ENCODE data around the gene OR4F6.

Gene OR4F6

DNA sequence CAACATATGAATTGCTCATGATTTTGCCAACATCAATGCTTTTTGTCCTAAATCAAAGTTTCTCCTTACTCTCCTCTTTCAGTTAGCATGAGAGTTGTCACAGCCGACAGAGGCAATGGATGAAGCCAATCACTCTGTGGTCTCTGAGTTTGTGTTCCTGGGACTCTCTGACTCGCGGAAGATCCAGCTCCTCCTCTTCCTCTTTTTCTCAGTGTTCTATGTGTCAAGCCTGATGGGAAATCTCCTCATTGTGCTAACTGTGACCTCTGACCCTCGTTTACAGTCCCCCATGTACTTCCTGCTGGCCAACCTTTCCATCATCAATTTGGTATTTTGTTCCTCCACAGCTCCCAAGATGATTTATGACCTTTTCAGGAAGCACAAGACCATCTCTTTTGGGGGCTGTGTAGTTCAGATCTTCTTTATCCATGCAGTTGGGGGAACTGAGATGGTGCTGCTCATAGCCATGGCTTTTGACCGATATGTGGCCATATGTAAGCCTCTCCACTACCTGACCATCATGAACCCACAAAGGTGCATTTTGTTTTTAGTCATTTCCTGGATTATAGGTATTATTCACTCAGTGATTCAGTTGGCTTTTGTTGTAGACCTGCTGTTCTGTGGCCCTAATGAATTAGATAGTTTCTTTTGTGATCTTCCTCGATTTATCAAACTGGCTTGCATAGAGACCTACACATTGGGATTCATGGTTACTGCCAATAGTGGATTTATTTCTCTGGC is 2.5 kb downstream of the OR4F6 start:
- DNase-seq: no peak

DNA sequence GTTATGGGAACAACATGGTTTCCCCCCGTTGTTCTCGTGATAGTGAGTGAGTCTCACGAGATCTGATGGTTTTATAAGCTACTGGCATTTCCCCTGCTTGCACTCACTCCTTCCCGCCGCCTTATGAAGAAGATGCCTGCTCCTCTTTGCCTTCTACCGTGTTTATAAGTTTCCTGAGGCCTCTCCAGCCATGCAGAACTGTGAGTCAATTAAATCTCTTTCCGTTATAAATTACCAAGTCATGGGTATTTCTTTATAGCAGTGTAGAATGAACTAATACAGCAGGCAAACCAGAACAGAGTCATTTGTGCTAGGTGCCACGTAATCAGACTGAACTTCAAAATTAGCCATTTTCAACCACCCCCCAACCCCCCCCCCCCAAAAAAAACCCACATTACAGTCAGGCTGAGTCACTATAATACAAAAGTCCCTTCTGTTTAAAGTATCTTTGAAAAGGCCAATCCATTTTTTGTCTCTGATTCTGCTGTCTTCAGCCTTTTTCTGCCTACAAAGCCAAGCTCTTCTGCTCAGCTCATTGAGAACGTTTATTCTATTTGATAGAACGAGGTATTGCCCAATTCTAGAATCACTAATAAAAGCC is 4.1 kb downstream of the OR4F6 start:
- no peak for DNase-seq

DNA sequence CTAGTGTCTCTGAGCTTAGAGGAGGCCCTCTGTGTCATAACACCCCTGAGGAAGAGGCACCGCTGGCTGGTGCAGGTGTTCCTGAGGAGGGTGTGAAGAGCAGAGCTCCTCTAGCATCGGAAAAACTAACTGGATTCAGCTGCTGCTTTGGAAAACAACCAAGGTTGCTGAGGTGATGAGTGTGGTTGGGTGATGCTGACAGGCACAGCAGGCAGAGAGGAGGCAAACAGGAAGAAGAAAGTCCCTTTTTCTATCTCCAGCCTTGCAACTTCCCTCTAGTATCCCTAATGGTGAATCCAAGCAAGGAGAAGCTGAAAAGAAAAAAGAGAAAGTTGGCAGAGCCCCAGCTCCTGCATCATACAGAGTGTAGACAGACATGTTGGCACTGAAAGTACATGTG is 4.9 kb downstream of the OR4F6 start:
- no peak for DNase-seq

DNA sequence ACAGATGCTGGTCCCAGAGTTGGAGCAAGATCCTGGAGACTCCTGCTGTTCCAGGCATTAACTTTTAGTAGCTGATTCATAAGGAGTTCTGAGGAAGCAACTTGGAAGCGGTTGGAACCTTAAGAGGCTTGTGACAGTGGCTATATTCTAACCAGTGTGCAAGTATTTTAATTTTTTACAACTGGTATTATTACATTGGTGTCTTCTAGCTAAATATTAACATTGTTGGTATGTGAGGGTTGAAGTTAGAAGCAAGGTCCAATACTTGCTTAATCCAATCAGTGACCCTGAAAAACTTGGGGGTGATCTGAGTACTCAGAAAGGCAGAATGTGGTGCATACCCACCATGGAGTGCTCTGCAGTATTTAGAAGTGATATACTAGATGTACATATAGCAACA is 7.1 kb downstream of the OR4F6 start:
- no peak for DNase-seq

DNA sequence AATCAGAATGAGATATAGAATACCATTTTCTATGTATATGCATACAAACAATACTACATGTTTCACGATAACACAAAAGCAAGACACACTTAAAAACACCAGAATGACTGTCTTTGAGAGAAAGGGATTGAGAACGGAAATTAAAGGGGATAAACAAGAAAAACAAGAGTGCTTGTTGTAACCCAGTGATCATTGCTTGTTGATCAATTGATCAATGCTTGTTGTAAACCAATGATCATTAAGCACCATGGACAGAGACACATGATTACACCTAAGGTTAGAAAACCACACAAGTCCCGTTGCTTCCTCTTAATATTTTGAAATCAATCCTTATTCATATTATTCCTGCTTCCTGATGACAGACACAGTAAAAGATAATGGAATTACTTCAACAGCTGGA is 7.6 kb downstream of the OR4F6 start:
- DNase-seq: no peak

DNA sequence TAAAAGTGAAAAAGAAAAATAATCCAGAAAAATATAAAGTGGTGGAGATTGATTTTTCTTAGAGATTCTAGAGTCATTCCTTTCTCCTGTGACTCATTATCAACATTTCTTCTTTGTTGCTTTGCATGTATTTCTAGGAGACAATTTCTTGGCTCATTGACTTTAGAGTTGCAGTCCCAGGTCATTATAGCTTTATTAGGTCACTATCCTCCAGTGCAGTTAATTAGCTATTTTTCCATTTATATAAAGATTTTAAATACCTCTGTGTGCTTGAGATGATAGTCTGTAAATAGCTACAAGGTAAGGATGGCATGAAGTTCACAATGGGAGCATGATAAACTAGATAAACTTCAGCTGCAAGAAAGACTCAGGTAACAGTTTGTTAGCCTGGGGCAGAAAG is 8.6 kb downstream of the OR4F6 start, which contains the start of gene OR4F15:
TSS of gene OR4F15 (plus strand) at position 301 of the 400 bp plus-strand sequence. CDS start 5,985 bp downstream, outside the sequence.
- DNase-seq: no peak

DNA sequence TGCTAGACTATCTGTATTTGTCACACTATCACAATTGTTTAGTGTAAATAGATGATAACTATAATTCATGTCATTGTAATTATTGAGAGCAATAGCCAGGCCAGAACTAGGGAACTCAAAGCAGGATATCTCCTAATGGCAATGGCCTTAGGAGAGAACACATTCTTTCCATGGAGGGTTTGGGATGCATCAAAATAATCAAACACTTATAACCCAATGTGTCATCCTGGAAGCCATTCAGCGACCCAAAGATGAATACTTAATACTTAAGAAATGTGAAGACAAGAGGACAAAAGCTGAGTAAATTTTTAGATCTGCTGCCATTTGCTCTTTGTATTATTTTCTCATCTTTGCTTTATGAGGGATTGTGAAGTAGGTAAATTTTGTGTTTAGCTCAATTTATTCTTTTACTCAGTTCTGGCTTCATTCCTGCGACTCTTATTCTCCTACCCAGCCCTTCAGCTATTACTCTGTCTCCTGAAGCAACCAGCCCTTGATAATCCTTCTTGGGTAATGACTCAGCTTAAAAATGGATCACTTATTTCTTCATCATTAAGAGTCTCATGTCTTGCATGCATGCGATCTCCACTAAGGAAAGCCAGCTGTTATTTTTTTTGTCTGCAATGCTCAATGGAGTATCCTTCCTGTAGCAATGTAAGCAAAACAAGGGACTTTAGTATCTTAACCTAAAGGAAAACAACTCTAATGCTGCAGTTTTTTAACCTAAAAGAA is 10.7 kb downstream of the OR4F6 start:
- no peak for DNase-seq

DNA sequence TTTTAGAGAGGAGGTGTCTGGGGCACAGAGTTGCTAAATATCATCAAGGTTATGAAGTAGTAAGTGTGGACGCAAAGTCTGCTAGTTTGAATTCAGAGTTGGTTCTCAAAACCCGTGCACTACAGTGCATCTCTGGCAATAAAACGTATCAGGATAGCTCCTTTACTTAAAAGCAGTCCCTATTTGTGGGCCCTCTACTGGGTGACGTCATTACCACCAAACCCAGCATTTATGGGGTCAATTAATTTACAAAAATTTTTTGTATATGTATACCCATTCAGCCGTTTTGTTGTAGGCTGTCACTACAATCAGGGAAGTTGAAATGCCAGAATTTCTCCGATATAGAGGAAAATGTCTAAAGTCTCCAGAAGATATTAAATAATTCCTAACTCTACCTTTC is 17.5 kb downstream of the OR4F6 start:
- no peak for DNase-seq

DNA sequence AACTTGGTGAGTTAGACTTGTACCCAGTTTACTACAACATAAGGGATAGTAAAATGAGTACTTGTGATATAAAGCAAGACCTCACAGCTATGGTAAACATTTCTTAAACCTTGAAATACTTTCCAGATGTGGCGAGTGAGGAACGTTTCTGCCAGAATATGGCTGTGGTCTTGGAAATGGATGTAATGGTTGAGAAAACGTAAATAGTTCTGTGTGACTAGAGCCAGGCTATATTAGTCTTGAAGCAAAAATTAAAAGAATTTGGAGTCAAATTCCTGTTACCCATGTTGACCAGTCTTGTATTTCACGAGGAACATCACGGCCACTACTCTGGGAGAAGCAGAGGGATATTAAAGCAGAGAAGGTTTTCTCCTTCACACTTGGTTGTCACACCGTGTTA is 23.9 kb downstream of the OR4F6 start:
- no peak for DNase-seq

DNA sequence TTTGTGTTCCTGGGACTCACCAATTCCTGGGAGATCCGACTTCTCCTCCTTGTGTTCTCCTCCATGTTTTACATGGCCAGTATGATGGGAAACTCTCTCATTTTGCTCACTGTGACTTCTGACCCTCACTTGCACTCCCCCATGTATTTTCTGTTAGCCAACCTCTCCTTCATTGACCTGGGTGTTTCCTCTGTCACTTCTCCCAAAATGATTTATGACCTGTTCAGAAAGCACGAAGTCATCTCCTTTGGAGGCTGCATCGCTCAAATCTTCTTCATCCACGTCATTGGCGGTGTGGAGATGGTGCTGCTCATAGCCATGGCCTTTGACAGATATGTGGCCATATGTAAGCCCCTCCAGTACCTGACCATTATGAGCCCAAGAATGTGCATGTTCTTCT is 25.5 kb downstream of the OR4F6 start:
- no peak for DNase-seq

DNA sequence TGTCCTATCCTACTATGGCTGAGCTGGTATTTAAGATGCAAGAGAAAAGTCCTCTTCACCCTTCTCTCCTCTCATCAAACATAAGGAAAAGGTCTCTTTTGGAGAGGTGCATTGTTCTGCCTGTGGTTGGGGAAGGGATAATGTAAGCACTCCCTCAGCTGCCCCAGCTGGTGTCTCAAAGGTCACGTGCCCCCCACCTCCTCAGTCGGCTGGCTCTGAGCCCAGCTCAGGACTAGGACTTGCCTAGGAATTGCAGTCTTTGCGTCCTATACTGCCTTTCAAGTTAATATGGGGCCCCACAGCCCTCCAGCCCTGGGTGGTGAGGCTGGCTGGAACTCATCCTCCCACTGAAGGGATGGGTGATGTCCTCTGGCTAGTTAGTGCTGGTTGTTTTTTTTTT is 38.3 kb downstream of the OR4F6 start:
- no peak for DNase-seq

DNA sequence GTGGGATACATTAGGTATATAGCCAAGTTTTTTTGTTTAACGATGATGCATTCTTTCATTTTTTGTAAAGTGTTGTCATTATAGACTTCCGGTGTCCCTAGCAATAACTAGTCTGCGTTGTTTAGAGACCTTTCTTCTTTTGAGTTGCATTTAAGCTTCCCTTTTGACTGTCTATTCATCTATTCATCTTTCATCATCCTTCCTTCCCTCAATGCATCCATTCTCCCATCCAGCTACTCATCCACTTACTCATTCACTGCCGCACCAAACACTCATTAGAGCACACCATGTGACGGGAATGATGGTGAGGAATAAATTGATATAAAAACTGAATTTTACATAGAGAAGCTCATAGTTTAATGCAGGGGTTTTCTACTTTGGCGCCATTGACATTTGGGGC is 41.6 kb downstream of the OR4F6 start:
- DNase-seq: no peak

DNA sequence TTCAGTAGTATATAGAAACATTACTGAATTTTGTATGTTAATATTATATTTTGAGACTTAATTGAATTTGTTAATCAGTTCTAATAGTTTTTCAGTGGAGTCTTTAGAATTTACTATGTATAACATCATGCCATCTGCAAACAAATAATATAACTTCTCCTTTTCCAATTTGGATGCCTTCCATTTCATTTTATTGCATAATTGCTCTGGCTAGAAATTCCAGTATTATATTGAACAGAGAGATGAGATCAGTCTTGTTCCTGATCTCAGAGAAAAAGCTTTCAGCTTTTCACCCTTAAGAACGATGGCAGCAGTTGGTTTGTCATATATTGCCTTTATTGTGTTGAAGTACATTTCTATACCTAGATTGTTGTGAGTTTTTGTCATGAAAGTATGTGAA is 49.0 kb downstream of the OR4F6 start:
- DNase-seq: no peak
